Measurements from ENCODE around the gene MSL3B.
A peak's percentile ranks its signal among the peaks of the same experiment; 100 is the strongest.

The MSL3B gene

DNA sequence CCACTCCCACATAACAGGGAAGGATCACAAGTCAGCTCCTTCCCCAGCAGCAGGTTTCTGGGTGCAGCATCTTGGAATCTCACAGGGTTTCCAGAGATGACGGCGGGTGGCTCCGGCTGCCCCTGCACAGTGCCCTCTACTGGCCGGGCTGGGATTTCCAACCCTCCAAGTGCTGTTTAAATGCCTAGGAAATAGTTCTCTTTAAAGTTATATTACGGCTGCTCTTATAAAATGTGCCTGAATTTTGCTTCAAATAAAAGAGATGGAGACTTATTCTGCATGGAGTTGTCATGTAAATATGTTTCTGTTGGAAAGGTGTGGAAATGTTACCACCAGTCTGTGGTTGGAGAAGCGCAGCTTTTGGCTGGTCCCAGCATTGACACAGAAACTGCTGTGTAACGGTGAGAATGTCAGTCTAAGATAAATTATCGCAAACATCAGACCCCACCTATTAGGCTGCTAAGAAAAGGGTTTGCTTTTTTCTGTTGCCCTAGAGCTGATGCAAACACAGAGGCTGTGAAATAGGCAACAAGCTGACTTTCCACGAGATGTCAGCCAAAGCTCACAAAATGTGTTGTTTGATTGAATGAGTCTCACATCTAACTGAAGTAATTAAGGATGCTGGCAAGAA, 10.6 kb downstream of the MSL3B start (continued):
- no peak; the same call in 1 of the 2 replicates for TF ChIP-seq RAD51 (IDR thresholded peaks at IDR 0.05; ENCODE audit: borderline replicate concordance, low read depth)
- no peak for TF ChIP-seq POU5F1 (IDR thresholded peaks at IDR 0.05; ENCODE audit: borderline replicate concordance, low read depth, low read length, partially characterized antibody)
- 0 out of 2 replicates have a peak, but pooled peaks have one; percentile 19 for TF ChIP-seq HCFC1 (IDR thresholded peaks at IDR 0.05; ENCODE audit: low read depth, low read length)
- no peak for TF ChIP-seq RFX5 (IDR thresholded peaks at IDR 0.05; ENCODE audit: low read depth, low read length)
- TF ChIP-seq GATAD2A (IDR thresholded peaks at IDR 0.05) = no peak
- TF ChIP-seq, protein P1, sequence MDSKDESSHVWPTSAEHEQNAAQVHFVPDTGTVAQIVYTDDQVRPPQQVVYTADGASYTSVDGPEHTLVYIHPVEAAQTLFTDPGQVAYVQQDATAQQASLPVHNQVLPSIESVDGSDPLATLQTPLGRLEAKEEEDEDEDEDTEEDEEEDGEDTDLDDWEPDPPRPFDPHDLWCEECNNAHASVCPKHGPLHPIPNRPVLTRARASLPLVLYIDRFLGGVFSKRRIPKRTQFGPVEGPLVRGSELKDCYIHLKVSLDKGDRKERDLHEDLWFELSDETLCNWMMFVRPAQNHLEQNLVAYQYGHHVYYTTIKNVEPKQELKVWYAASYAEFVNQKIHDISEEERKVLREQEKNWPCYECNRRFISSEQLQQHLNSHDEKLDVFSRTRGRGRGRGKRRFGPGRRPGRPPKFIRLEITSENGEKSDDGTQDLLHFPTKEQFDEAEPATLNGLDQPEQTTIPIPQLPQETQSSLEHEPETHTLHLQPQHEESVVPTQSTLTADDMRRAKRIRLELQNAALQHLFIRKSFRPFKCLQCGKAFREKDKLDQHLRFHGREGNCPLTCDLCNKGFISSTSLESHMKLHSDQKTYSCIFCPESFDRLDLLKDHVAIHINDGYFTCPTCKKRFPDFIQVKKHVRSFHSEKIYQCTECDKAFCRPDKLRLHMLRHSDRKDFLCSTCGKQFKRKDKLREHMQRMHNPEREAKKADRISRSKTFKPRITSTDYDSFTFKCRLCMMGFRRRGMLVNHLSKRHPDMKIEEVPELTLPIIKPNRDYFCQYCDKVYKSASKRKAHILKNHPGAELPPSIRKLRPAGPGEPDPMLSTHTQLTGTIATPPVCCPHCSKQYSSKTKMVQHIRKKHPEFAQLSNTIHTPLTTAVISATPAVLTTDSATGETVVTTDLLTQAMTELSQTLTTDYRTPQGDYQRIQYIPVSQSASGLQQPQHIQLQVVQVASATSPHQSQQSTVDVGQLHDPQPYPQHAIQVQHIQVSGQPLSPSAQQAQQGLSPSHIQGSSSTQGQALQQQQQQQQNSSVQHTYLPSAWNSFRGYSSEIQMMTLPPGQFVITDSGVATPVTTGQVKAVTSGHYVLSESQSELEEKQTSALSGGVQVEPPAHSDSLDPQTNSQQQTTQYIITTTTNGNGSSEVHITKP (IDR thresholded peaks at IDR 0.05; ENCODE audit: partially characterized antibody) = no peak
- no peak for TF ChIP-seq POLR3A (IDR thresholded peaks at IDR 0.05; ENCODE audit: borderline replicate concordance, extremely low read depth, insufficient read depth, insufficient read length)
- TF ChIP-seq, protein P2, sequence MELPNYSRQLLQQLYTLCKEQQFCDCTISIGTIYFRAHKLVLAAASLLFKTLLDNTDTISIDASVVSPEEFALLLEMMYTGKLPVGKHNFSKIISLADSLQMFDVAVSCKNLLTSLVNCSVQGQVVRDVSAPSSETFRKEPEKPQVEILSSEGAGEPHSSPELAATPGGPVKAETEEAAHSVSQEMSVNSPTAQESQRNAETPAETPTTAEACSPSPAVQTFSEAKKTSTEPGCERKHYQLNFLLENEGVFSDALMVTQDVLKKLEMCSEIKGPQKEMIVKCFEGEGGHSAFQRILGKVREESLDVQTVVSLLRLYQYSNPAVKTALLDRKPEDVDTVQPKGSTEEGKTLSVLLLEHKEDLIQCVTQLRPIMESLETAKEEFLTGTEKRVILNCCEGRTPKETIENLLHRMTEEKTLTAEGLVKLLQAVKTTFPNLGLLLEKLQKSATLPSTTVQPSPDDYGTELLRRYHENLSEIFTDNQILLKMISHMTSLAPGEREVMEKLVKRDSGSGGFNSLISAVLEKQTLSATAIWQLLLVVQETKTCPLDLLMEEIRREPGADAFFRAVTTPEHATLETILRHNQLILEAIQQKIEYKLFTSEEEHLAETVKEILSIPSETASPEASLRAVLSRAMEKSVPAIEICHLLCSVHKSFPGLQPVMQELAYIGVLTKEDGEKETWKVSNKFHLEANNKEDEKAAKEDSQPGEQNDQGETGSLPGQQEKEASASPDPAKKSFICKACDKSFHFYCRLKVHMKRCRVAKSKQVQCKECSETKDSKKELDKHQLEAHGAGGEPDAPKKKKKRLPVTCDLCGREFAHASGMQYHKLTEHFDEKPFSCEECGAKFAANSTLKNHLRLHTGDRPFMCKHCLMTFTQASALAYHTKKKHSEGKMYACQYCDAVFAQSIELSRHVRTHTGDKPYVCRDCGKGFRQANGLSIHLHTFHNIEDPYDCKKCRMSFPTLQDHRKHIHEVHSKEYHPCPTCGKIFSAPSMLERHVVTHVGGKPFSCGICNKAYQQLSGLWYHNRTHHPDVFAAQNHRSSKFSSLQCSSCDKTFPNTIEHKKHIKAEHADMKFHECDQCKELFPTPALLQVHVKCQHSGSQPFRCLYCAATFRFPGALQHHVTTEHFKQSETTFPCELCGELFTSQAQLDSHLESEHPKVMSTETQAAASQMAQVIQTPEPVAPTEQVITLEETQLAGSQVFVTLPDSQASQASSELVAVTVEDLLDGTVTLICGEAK (IDR thresholded peaks at IDR 0.05) = 0 out of 2 replicates have a peak, but pooled peaks have one; percentile 12
- TF ChIP-seq, protein P2 (CRISPR knock-in tag; IDR thresholded peaks at IDR 0.05) = no peak
- peak; percentile 61 for TF ChIP-seq TCF3 (CRISPR knock-in tag; IDR thresholded peaks at IDR 0.05)
- TF ChIP-seq, protein P3, sequence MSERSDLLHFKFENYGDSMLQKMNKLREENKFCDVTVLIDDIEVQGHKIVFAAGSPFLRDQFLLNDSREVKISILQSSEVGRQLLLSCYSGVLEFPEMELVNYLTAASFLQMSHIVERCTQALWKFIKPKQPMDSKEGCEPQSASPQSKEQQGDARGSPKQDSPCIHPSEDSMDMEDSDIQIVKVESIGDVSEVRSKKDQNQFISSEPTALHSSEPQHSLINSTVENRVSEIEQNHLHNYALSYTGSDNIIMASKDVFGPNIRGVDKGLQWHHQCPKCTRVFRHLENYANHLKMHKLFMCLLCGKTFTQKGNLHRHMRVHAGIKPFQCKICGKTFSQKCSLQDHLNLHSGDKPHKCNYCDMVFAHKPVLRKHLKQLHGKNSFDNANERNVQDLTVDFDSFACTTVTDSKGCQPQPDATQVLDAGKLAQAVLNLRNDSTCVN (CRISPR knock-in tag; IDR thresholded peaks at IDR 0.05) = no peak
- TF ChIP-seq, protein P4, sequence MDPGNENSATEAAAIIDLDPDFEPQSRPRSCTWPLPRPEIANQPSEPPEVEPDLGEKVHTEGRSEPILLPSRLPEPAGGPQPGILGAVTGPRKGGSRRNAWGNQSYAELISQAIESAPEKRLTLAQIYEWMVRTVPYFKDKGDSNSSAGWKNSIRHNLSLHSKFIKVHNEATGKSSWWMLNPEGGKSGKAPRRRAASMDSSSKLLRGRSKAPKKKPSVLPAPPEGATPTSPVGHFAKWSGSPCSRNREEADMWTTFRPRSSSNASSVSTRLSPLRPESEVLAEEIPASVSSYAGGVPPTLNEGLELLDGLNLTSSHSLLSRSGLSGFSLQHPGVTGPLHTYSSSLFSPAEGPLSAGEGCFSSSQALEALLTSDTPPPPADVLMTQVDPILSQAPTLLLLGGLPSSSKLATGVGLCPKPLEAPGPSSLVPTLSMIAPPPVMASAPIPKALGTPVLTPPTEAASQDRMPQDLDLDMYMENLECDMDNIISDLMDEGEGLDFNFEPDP (CRISPR knock-in tag; IDR thresholded peaks at IDR 0.05) = no peak

All from K562 (cell line).